ENCODE results near the gene POFUT2.

Gene POFUT2

GRCh38 chr21:45306453-45306831 is 18.7 kb upstream of the POFUT2 start:
- H3K9me3 ChIP-seq (ENCODE audit: low read length) = no peaks in the 10 kb centered on the region
- no peaks in the 10 kb centered on the region for H4K20me1 ChIP-seq (ENCODE audit: insufficient read depth, low read length)
- H3K36me3 ChIP-seq (ENCODE audit: insufficient read depth, low read length) = no peaks in the 10 kb centered on the region
- H3K4me1 ChIP-seq (ENCODE audit: insufficient read depth, low read length, severe bottlenecking) = no peaks in the 10 kb centered on the region
- H3K4me3 ChIP-seq (ENCODE audit: low read depth, low read length, poor library complexity, severe bottlenecking) = no peak overlapping the region
- H3K9ac ChIP-seq (ENCODE audit: low read length) = no peak overlapping the region
- no peaks in the 10 kb centered on the region for H3K79me2 ChIP-seq (ENCODE audit: insufficient read depth, low read length)
- no peak overlapping the region for H3K4me2 ChIP-seq (ENCODE audit: low read length)
- no peaks in the 10 kb centered on the region for H3K9me2 ChIP-seq (ENCODE audit: low read depth, low read length)
- H3K27ac ChIP-seq (ENCODE audit: low read depth, low read length, poor library complexity, severe bottlenecking) = no peak overlapping the region
- H3F3A ChIP-seq (ENCODE audit: insufficient read depth, low read length) = no peaks in the 10 kb centered on the region
- TF ChIP-seq EZH2 (IDR thresholded peaks at IDR 0.05; ENCODE audit: borderline replicate concordance, low read length) = no peak
- TF ChIP-seq, protein P1, sequence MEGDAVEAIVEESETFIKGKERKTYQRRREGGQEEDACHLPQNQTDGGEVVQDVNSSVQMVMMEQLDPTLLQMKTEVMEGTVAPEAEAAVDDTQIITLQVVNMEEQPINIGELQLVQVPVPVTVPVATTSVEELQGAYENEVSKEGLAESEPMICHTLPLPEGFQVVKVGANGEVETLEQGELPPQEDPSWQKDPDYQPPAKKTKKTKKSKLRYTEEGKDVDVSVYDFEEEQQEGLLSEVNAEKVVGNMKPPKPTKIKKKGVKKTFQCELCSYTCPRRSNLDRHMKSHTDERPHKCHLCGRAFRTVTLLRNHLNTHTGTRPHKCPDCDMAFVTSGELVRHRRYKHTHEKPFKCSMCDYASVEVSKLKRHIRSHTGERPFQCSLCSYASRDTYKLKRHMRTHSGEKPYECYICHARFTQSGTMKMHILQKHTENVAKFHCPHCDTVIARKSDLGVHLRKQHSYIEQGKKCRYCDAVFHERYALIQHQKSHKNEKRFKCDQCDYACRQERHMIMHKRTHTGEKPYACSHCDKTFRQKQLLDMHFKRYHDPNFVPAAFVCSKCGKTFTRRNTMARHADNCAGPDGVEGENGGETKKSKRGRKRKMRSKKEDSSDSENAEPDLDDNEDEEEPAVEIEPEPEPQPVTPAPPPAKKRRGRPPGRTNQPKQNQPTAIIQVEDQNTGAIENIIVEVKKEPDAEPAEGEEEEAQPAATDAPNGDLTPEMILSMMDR (IDR thresholded peaks at IDR 0.05; ENCODE audit: low read length) = no peak
- H2AFZ ChIP-seq (ENCODE audit: low read length) = no peak overlapping the region
- H3K27me3 ChIP-seq (ENCODE audit: insufficient read depth, low read length) = peaks cover 6% of the 10 kb centered on the region; the same call in 1 of the 2 replicates

- no peaks in the 10 kb centered on the region for H3K36me3 ChIP-seq (ENCODE audit: insufficient read depth, low read length)
- no peaks in the 10 kb centered on the region for H3K4me1 ChIP-seq (ENCODE audit: insufficient read depth, low read length, severe bottlenecking)
- peaks cover 7% of the 10 kb centered on the region; the same call in 1 of the 2 replicates for H3K27me3 ChIP-seq (ENCODE audit: insufficient read depth, low read length)
These were observed 18.1 kb upstream of the POFUT2 start for GRCh38 chr21:45305836-45306235.

GRCh38 chr21:45304945-45305344 is 17.2 kb upstream of the POFUT2 start:
- H3K4me1 ChIP-seq (ENCODE audit: insufficient read depth, low read length, severe bottlenecking) = no peaks in the 10 kb centered on the region
- no peaks in the 10 kb centered on the region for H3K79me2 ChIP-seq (ENCODE audit: insufficient read depth, low read length)
- H3F3A ChIP-seq (ENCODE audit: insufficient read depth, low read length) = no peaks in the 10 kb centered on the region
- H3K9me3 ChIP-seq (ENCODE audit: low read length) = no peaks in the 10 kb centered on the region
- no peak overlapping the region for H3K27ac ChIP-seq (ENCODE audit: low read depth, low read length, poor library complexity, severe bottlenecking)
- TF ChIP-seq EZH2 (IDR thresholded peaks at IDR 0.05; ENCODE audit: borderline replicate concordance, low read length) = no peak
- TF ChIP-seq, protein P1 (IDR thresholded peaks at IDR 0.05; ENCODE audit: low read length) = no peak
- no peak overlapping the region for H3K4me2 ChIP-seq (ENCODE audit: low read length)
- no peaks in the 10 kb centered on the region for H3K36me3 ChIP-seq (ENCODE audit: insufficient read depth, low read length)
- H3K27me3 ChIP-seq (ENCODE audit: insufficient read depth, low read length) = peaks cover 4% of the 10 kb centered on the region; the same call in 1 of the 2 replicates
- no peaks in the 10 kb centered on the region for H4K20me1 ChIP-seq (ENCODE audit: insufficient read depth, low read length)
- H3K9me2 ChIP-seq (ENCODE audit: low read depth, low read length) = no peaks in the 10 kb centered on the region
- no peak overlapping the region for H3K4me3 ChIP-seq (ENCODE audit: low read depth, low read length, poor library complexity, severe bottlenecking)
- H3K9ac ChIP-seq (ENCODE audit: low read length) = no peak overlapping the region
- H2AFZ ChIP-seq (ENCODE audit: low read length) = no peak overlapping the region

More at GRCh38 chr21:45305836-45306235, 18.1 kb upstream of the POFUT2 start:
- Histone ChIP-seq H3K4me3 (ENCODE audit: low read depth, low read length, poor library complexity, severe bottlenecking) (no peak overlapping the region), H3K4me2 (ENCODE audit: low read length) (no peak overlapping the region), H2AFZ (ENCODE audit: low read length) (no peak overlapping the region), H3K9me2 (ENCODE audit: low read depth, low read length) (no peaks in the 10 kb centered on the region), H3K9ac (ENCODE audit: low read length) (no peak overlapping the region), H3K9me3 (ENCODE audit: low read length) (no peaks in the 10 kb centered on the region), H4K20me1 (ENCODE audit: insufficient read depth, low read length) (no peaks in the 10 kb centered on the region), H3K79me2 (ENCODE audit: insufficient read depth, low read length) (no peaks in the 10 kb centered on the region), H3F3A (ENCODE audit: insufficient read depth, low read length) (no peaks in the 10 kb centered on the region), H3K27ac (ENCODE audit: low read depth, low read length, poor library complexity, severe bottlenecking) (no peak overlapping the region)
- TF ChIP-seq EZH2 (IDR thresholded peaks at IDR 0.05; ENCODE audit: borderline replicate concordance, low read length) = no peak
- TF ChIP-seq, protein P1 (IDR thresholded peaks at IDR 0.05; ENCODE audit: low read length) = no peak

Measured in OCI-LY1 (cell line).